PC-9 (cell line): ENCODE results near the gene NUDT22. TPM values are rescaled to one million over a fixed set of nuclear protein-coding genes. Genes with fewer than 3 reads are reported as not detected.
A peak's percentile ranks its signal among the peaks of the same experiment; 100 is the strongest.

Experiments used
- BruUV-seq: library from RNA; stranded (reverse); fragments of 400-500 nt; replicated peaks from 2 replicates; lab custom pipeline; 2021; lab: Mats Ljungman, UMichigan
- CTCF ChIA-PET: fragments of 300-600 bp; sonication (Branson Sonifier 250); formaldehyde crosslinking; loops from one replicate; lab custom pipeline; 2022; ENCODE audit warnings: antibody characterized with exemption; lab: Charles Lee
- POLR2A ChIA-PET: fragments of 300-600 bp; sonication (Branson Sonifier 250); formaldehyde crosslinking; loops from one replicate; lab custom pipeline; 2022; ENCODE audit warnings: antibody characterized with exemption; ENCODE audit not compliant: unreplicated experiment; lab: Charles Lee
- DNase-seq, 2 experiments: peaks; one replicate each; pipeline versions ENCODE4 v3.0.0 to v3.0.0-alpha.2; 2015 to 2022; ENCODE audit warnings: mixed read lengths in 1 of 2
- H2AFZ ChIP-seq: fragments of 200-600 bp; sonication (generic); 2 replicates; pipeline ENCODE4 v1.8.1; 2017; ENCODE audit warnings: antibody characterized with exemption
- H3F3A ChIP-seq: fragments of 200-600 bp; sonication (generic); 2 replicates; pipeline ENCODE4 v1.8.1; 2017; ENCODE audit warnings: antibody characterized with exemption, mild to moderate bottlenecking, low read depth; ENCODE audit not compliant: insufficient read depth
- H3K27ac ChIP-seq: fragments of 200-600 bp; sonication (generic); 2 replicates; pipeline ENCODE4 v1.6.1; 2016; ENCODE audit warnings: mixed run types
- H3K27me3 ChIP-seq: fragments of 200-600 bp; sonication (generic); 2 replicates; pipeline ENCODE4 v1.6.1; 2016; ENCODE audit warnings: low read depth, mixed run types; ENCODE audit not compliant: insufficient read depth
- H3K36me3 ChIP-seq: fragments of 200-600 bp; sonication (generic); 2 replicates; pipeline ENCODE4 v1.6.1; 2016; ENCODE audit warnings: low read depth, mixed run types
- H3K4me1 ChIP-seq: fragments of 200-600 bp; sonication (generic); replicated peaks from 2 replicates; pipeline ENCODE4 v1.6.1; 2016; ENCODE audit warnings: mixed run types; ENCODE audit not compliant: insufficient read depth
- H3K4me2 ChIP-seq: fragments of 200-600 bp; sonication (generic); 2 replicates; pipeline ENCODE4 v1.6.1; 2017; ENCODE audit warnings: mixed run types
- H3K4me3 ChIP-seq: fragments of 200-600 bp; sonication (generic); 2 replicates; pipeline ENCODE4 v1.6.1; 2016; ENCODE audit warnings: mixed run types
- H3K79me2 ChIP-seq: fragments of 200-600 bp; sonication (generic); 2 replicates; pipeline ENCODE4 v1.6.1; 2017; ENCODE audit warnings: low read depth, mixed run types
- H3K9me2 ChIP-seq: fragments of 200-600 bp; sonication (generic); 2 replicates; pipeline ENCODE4 v1.8.1; 2017; ENCODE audit warnings: mild to moderate bottlenecking; ENCODE audit not compliant: insufficient read depth
- H3K9me3 ChIP-seq: fragments of 200-600 bp; sonication (generic); 2 replicates; pipeline ENCODE4 v1.8.1; 2016; ENCODE audit warnings: low read depth; ENCODE audit not compliant: insufficient read depth
- H4K20me1 ChIP-seq: fragments of 200-600 bp; sonication (generic); 2 replicates; pipeline ENCODE4 v1.8.1; 2017; ENCODE audit not compliant: insufficient read depth
- CTCF ChIP-seq: fragments of 200-600 bp; sonication (generic); conservative IDR thresholded peaks from 2 replicates; pipeline ENCODE4 v1.6.1; 2017; ENCODE audit warnings: mixed run types, antibody characterized with exemption, mild to moderate bottlenecking, moderate library complexity
- EZH2 ChIP-seq: fragments of 200-600 bp; sonication (generic); IDR thresholded peaks from 2 replicates; pipeline ENCODE4 v1.8.0; 2017; ENCODE audit warnings: antibody characterized with exemption, low read depth
- intact Hi-C: fragments of 100-400 bp; cut with micrococcal nuclease; formaldehyde crosslinking; loops from one replicate; pipeline ENCODE4 v1.10.0; 2022; ENCODE audit not compliant: unreplicated experiment
- total RNA-seq: library from RNA; stranded (reverse); gene quantifications from 2 replicates; pipeline ENCODE4 v1.2.3, GENCODE V29; 2021

Gene NUDT22
- total RNA-seq, 1 experiment from 2014 or later: 87.4 TPM

GRCh38 chr11:64223001-64223651 is 2.9 kb upstream of the NUDT22 start:
- no TSS peak for BruUV-seq
- Histone ChIP-seq H4K20me1 (peaks cover 3% of the 10 kb centered on the region), H3K9me3 (no peaks in the 10 kb centered on the region), H2AFZ (no peak overlapping the region), H3K4me2 (no peak overlapping the region), H3K4me3 (no peak overlapping the region), H3K79me2 (peaks cover 32% of the 10 kb centered on the region), H3K9me2 (no peaks in the 10 kb centered on the region), H3K27ac (no peak overlapping the region), H3K27me3 (no peaks in the 10 kb centered on the region), H3K36me3 (no peaks in the 10 kb centered on the region), H3K4me1 (peaks cover 20% of the 10 kb centered on the region), H3F3A (peaks cover 19% of the 10 kb centered on the region)
- POLR2A ChIA-PET: no interaction called here
- no peak for DNase-seq
- CTCF ChIA-PET: interaction anchor here (0.6 kb wide), 2 partner anchors 133 to 277 kb away, joined by 6 to 7 read pairs; no protein-coding TSS in a partner anchor
- TF ChIP-seq CTCF (no peak), EZH2 (no peak)
- intact Hi-C loops: no loop called here

- intact Hi-C loops: no loop called here
- Histone ChIP-seq H3K9me3 (no peaks in the 10 kb centered on the region), H3K4me1 (peaks cover 22% of the 10 kb centered on the region), H3K4me3 (no peak overlapping the region), H3K9me2 (no peaks in the 10 kb centered on the region), H3K27ac (no peak overlapping the region), H4K20me1 (peaks cover 3% of the 10 kb centered on the region), H3F3A (peaks cover 23% of the 10 kb centered on the region), H3K36me3 (no peaks in the 10 kb centered on the region), H3K4me2 (no peak overlapping the region; the same call in 1 of the 2 replicates), H3K27me3 (no peaks in the 10 kb centered on the region), H2AFZ (no peak overlapping the region), H3K79me2 (peaks cover 34% of the 10 kb centered on the region)
- DNase-seq: peak in 1 of 2 experiments; percentile 34
- ChIA-PET CTCF (interaction anchor here (0.5 to 1.3 kb wide), 2 partner anchors 20 to 191 kb away, joined by 3 read pairs; no protein-coding TSS in a partner anchor), POLR2A (interaction anchor here (0.6 kb wide), 2 partner anchors 23 to 28 kb away, joined by 6 to 7 read pairs; no protein-coding TSS in a partner anchor)
- TF ChIP-seq EZH2 (no peak), CTCF (no peak)
- BruUV-seq: no TSS peak
Measured at GRCh38 chr11:64224151-64224890, 1.8 kb upstream of the NUDT22 start.

GRCh38 chr11:64224891-64225607 is 1.0 kb upstream of the NUDT22 start:
- BruUV-seq: no TSS peak
- TF ChIP-seq EZH2: no peak
- TF ChIP-seq CTCF: no peak

More at GRCh38 chr11:64224891-64225607, 1.0 kb upstream of the NUDT22 start:
- no peak for DNase-seq
- Histone ChIP-seq H3K27me3 (no peaks in the 10 kb centered on the region), H3K79me2 (peaks cover 34% of the 10 kb centered on the region), H3K4me3 (peak overlapping the region; percentile 98), H3F3A (peaks cover 30% of the 10 kb centered on the region), H3K4me1 (peaks cover 27% of the 10 kb centered on the region), H3K27ac (no peak overlapping the region), H4K20me1 (peaks cover 3% of the 10 kb centered on the region), H3K9me3 (no peaks in the 10 kb centered on the region), H3K9me2 (no peaks in the 10 kb centered on the region), H3K4me2 (peak overlapping the region; percentile 99), H3K36me3 (no peaks in the 10 kb centered on the region), H2AFZ (no peak overlapping the region)
- POLR2A ChIA-PET: no interaction called here
- intact Hi-C loops: no loop called here
- CTCF ChIA-PET: interaction anchor here (1.3 kb wide), 1 partner anchor 20 kb away, joined by 3 read pairs; no protein-coding TSS in a partner anchor
